ENCODE data around the gene LASP1.
A peak's percentile ranks its signal among the peaks of the same experiment; 100 is the strongest.

LASP1 gene

DNA sequence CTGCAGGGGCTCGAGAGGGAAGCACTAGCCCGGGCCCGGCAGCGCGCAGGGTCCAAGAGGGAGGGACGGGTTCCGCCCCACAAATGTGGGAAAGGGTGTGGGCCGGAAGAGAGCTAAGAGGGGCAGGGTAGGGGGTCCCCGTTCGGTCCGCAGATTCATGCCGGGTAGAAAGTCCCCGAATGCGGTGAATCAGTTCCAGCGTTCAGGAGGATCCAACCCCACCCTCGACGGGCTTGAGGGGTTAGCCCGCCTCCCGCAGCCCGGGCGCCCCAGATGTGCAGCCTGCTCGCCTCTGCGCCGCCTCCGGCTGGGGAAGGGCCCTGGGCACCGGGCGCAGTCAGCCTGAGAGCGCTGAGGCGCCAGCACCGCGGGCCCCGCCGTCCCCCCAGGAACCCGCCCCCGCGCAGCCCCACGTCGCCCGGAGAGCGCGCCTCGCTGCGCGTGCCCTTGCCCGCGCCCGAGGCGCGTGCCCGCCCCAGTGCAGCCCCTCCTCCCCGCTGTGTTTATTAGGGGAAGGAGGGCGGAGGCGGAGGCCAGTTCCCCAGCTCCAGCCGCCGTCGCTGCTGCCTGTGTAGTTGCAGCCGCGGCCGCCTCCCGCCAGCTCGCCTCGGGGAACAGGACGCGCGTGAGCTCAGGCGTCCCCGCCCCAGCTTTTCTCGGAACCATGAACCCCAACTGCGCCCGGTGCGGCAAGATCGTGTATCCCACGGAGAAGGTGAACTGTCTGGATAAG is at the start of gene LASP1:
LASP1 (plus strand) TSS at position 533 of the 733 bp plus-strand sequence; CDS start at position 665, 132 bp downstream.
- TF ChIP-seq, protein P1, sequence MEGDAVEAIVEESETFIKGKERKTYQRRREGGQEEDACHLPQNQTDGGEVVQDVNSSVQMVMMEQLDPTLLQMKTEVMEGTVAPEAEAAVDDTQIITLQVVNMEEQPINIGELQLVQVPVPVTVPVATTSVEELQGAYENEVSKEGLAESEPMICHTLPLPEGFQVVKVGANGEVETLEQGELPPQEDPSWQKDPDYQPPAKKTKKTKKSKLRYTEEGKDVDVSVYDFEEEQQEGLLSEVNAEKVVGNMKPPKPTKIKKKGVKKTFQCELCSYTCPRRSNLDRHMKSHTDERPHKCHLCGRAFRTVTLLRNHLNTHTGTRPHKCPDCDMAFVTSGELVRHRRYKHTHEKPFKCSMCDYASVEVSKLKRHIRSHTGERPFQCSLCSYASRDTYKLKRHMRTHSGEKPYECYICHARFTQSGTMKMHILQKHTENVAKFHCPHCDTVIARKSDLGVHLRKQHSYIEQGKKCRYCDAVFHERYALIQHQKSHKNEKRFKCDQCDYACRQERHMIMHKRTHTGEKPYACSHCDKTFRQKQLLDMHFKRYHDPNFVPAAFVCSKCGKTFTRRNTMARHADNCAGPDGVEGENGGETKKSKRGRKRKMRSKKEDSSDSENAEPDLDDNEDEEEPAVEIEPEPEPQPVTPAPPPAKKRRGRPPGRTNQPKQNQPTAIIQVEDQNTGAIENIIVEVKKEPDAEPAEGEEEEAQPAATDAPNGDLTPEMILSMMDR (IDR thresholded peaks at IDR 0.05; ENCODE audit: low read depth, low read length): no peak
- peak; percentile 86 to 93 for DNase-seq (ENCODE audit: low read depth in 2 of 2)
- peak within 1 kb of the TSS; percentile 99 for H3K4me3 ChIP-seq (replicated peaks in 1 of 2; ENCODE audit: low read depth in 2 of 2, low read length in 2 of 2)

DNA sequence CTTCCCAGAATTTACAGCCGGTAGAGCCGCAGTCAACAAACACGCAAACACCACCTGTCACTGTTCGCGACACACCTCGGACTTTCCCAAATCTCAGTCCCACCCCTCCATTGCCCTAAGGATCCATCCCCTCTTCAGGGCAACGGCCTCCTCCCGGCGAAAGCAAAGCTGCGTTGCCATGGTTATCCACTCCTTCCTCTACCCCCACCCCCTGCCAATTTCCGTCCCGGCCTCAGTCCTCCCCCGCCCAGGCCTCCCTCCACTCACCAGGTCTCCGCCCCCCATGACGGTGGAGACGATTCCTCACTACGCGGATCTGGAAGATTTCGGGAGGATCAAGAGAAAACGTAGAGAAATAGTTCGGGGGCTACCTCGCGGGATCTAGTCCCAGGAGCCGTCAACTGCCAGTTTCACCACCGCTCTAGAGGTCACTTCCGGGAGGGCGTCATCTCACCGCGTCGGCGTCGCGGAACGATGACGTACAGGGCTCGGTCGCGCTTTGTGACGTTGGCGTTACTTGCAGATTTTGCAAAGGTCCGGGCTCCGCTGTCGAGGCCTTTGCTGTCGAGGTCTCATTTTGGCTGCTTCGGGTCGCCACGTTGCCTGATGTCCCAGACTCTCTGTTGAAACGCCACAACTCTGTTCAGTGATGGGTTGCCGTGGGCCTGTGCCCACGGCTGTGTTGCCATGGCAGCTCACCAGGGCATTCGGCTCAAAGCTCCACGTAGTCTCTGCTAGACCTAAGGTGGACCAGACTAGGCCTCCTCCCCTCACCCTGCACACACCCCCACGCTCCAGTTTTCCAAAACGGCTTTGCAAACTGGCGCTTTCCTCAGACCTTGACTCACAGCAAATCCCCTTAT is 44.7 kb upstream of the LASP1 start, which contains the start of gene CWC25:
CWC25 (minus strand) TSS at position 423 of the 863 bp plus-strand sequence; CDS start at position 285, 138 bp downstream.
- DNase-seq (ENCODE audit: low read depth in 2 of 2): peak; percentile 98
- H3K4me3 ChIP-seq (replicated peaks in 1 of 2; ENCODE audit: low read depth in 2 of 2, low read length in 2 of 2): peak within 1 kb of the TSS; percentile 62 to 90
- TF ChIP-seq, protein P1 (IDR thresholded peaks at IDR 0.05; ENCODE audit: low read depth, low read length): no peak

GRCh38 chr17:38825762-38826247 is 44.1 kb upstream of the LASP1 start:
- H3K4me3 ChIP-seq (replicated peaks in 1 of 2; ENCODE audit: low read depth in 2 of 2, low read length in 2 of 2): peak overlapping the region; percentile 62 to 90
- TF ChIP-seq, protein P1 (IDR thresholded peaks at IDR 0.05; ENCODE audit: low read depth, low read length): no peak
- no peak for DNase-seq (ENCODE audit: low read depth in 2 of 2)

DNA sequence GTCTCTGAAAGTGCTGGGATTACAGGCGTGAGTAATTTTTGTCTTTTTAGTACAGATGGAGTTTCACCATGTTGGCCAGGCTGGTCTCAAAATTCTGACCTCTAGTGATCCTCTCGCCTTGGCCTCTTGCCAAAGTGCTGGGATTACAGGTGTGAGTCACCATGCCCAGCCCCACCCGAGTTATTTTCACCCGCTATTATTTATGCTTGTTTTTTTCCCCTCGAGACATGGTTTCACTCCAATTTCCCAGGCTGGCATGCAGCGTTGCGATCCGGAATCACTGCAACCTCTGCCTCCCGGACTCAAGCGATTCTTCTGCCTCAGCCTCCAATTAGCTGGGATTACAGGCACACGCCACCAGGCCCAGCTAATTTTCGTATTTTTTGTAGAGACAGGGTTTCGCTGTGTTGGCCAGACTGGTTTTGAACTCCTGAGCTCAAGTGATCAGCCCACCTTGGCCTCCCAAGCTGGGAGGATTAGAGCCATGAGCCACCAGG is 25.5 kb upstream of the LASP1 start:
- peak; percentile 20 to 56 for DNase-seq (ENCODE audit: low read depth in 2 of 2)
- TF ChIP-seq, protein P1 (IDR thresholded peaks at IDR 0.05; ENCODE audit: low read depth, low read length): no peak
- no peak overlapping the region for H3K4me3 ChIP-seq (replicated peaks in 1 of 2; ENCODE audit: low read depth in 2 of 2, low read length in 2 of 2)

DNA sequence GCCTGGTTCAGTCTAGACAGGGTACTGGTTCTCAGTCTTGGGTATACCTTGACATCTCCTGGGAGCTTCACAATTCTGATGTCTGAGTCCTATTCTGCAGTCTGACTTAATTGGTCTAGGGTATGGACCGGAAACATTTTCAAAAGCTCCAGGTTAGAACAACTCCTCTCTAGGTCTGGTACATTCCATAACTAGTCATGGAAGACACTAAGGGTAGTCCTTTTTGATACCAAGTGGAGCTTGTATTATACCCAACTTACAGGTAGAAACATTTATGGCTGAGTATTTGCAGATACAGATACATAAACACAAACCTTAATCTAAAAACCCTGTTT is 21.3 kb upstream of the LASP1 start:
- TF ChIP-seq, protein P1 (IDR thresholded peaks at IDR 0.05; ENCODE audit: low read depth, low read length): no peak
- no peak overlapping the region for H3K4me3 ChIP-seq (replicated peaks in 1 of 2; ENCODE audit: low read depth in 2 of 2, low read length in 2 of 2)
- DNase-seq (ENCODE audit: low read depth in 2 of 2): no peak

DNA sequence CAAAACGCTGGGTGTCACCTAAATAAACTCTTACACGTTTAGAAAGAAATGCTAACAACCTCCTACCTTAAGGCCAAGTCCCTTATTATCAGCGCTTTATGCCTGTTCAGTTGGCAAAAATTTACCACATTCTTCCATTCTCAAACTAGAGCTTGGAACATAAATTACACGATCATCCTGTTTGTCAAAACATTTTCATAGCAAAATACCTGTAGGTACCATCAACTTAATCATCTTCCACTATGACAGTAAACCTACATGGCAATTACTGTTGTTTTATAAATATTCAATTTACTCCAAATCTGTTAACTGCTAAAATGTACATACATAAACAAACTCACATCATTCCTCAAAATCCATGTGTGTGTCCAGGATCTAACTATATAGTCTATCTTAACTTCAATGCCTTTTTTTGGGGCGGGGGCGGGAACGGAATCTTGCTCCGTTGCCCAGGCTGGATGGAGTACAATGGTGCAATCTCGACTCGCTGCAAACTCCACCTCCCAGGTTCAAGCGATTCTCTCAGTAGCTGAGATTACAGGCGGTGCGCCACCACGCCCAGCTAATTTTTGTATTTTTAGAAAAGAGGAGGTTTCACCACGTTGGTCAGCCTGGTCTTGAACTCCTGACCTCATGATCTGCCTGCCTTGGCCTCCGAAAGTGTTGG is 20.8 kb upstream of the LASP1 start:
- no peak for DNase-seq (ENCODE audit: low read depth in 2 of 2)
- TF ChIP-seq, protein P1 (IDR thresholded peaks at IDR 0.05; ENCODE audit: low read depth, low read length): no peak
- H3K4me3 ChIP-seq (replicated peaks in 1 of 2; ENCODE audit: low read depth in 2 of 2, low read length in 2 of 2): no peak overlapping the region

Measured in cardiac fibroblast (primary cell).